ENCODE results near the gene FCER2.
"Not testable (repeated sequence)": the region's sequence is repeated elsewhere in the genome, so short reads cannot be mapped to it uniquely, and the experiment has no call there.

DNA sequence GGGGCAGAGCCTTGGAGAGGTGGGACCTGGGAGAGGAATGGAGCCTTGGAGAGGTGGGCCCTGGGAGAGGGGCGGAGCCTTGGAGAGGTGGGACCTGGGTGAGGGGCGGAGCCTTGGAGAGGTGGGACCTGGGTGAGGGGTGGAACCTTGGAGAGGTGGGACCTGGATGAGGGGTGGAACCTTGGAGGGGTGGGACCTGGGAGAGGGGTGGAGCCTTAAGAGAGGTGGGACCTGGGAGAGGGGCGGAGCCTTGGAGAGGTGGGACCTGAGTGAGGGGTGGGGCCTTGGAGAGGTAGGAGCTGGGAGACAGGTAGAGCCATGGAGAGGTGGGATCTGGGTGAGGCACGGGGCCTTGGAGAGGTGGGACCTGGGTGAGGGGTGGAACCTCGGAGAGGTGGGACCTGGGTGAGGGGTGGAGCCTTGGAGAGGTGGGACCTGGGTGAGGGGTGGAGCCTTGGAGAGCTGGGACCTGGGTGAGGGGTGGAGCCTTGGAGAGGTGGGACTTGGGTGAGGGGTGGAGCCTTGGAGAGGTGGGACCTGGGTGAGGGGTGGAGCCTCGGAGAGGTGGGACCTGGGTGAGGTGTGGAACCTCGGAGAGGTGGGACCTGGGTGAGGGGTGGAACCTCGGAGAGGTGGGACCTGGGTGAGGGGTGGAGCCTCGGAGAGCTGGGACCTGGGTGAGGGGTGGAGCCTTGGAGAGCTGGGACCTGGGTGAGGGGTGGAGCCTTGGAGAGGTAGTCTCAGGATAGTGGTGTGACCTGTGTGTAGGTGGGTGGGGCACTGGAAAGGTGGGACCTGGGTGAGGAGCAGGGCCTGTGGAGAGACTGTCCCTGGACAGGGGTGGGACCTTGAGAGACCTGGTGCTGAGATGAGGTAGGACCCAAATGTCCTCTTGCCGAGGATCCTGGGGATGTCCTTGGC lies 58.0 kb downstream of the FCER2 start:
- TF ChIP-seq, protein P1, sequence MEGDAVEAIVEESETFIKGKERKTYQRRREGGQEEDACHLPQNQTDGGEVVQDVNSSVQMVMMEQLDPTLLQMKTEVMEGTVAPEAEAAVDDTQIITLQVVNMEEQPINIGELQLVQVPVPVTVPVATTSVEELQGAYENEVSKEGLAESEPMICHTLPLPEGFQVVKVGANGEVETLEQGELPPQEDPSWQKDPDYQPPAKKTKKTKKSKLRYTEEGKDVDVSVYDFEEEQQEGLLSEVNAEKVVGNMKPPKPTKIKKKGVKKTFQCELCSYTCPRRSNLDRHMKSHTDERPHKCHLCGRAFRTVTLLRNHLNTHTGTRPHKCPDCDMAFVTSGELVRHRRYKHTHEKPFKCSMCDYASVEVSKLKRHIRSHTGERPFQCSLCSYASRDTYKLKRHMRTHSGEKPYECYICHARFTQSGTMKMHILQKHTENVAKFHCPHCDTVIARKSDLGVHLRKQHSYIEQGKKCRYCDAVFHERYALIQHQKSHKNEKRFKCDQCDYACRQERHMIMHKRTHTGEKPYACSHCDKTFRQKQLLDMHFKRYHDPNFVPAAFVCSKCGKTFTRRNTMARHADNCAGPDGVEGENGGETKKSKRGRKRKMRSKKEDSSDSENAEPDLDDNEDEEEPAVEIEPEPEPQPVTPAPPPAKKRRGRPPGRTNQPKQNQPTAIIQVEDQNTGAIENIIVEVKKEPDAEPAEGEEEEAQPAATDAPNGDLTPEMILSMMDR (IDR thresholded peaks at IDR 0.05; ENCODE audit: borderline replicate concordance, extremely low read depth, low read length, poor library complexity, severe bottlenecking): not testable (repeated sequence)
- not testable (repeated sequence) for TF ChIP-seq EZH2 (IDR thresholded peaks at IDR 0.05; ENCODE audit: borderline replicate concordance, low read depth, low read length, severe bottlenecking)
